GM12891 (cell line): ENCODE results near the gene RDH13.

ENCODE experiments used
- PAX5 ChIP-seq: IDR thresholded peaks from 2 replicates; pipeline ENCODE4 v1.6.1; 2011; ENCODE audit warnings: low read length, moderate library complexity, mild to moderate bottlenecking; ENCODE audit not compliant: insufficient read depth, severe bottlenecking
- POLR2A ChIP-seq: IDR thresholded peaks from 2 replicates; pipeline ENCODE4 v1.6.1; 2011; ENCODE audit warnings: low read depth, low read length, control low read depth
- POLR2AphosphoS5 ChIP-seq: IDR thresholded peaks from 2 replicates; pipeline ENCODE4 v1.6.1; 2011; ENCODE audit warnings: low read depth, low read length, control low read depth
- SPI1 ChIP-seq: IDR thresholded peaks from 2 replicates; pipeline ENCODE4 v1.6.1; 2011; ENCODE audit warnings: low read depth, low read length, control low read depth

- TF ChIP-seq POLR2A (no peak), POLR2AphosphoS5 (no peak), SPI1 (no peak), PAX5 (no peak)
These were observed 18.2 kb upstream of the RDH13 start for GRCh38 chr19:55080968-55081769.
